Measurements from ENCODE around the gene KAZN.

- TF ChIP-seq CTCF (conservative IDR thresholded peaks at IDR 0.05), result no peak
- TF ChIP-seq EZH2 (IDR thresholded peaks at IDR 0.05; ENCODE audit: low read depth), result no peak
Measured at GRCh38 chr1:14836426-14837140, 238.1 kb downstream of the KAZN start.
